ENCODE results near the gene RFNG. TPM values are rescaled to one million over a fixed set of nuclear protein-coding genes. Genes with fewer than 3 reads are reported as not detected.

Gene RFNG
- total and polyA plus RNA-seq, 2 of the 13 experiments (the other 11 are each of a cell fraction or from before 2014, with no cell fraction given), result 61.4 to 64.0 TPM

GRCh38 chr17:82015311-82015971 lies 36.2 kb downstream of the RFNG start (continued):
- peak; percentile 67 for TF ChIP-seq FOXP4 (CRISPR knock-in tag; IDR thresholded peaks at IDR 0.05)
- peak; percentile 52; the same call in 1 of the 2 replicates for TF ChIP-seq RERE (CRISPR knock-in tag; IDR thresholded peaks at IDR 0.05; ENCODE audit: low read depth)
- TF ChIP-seq TFDP1 (CRISPR knock-in tag; IDR thresholded peaks at IDR 0.05; ENCODE audit: borderline replicate concordance), result peak; percentile 17; the same call in 1 of the 2 replicates
- TF ChIP-seq ZNF770 (CRISPR knock-in tag; IDR thresholded peaks at IDR 0.05), result 0 out of 2 replicates have a peak, but pooled peaks have one; percentile 12
- TF ChIP-seq ZNF20 (CRISPR knock-in tag; IDR thresholded peaks at IDR 0.05), result no peak
- TF ChIP-seq MYC (CRISPR knock-in tag; IDR thresholded peaks at IDR 0.05; ENCODE audit: borderline replicate concordance), result peak; percentile 39; the same call in 1 of the 2 replicates
- peak; percentile 87 for TF ChIP-seq ZNF687 (CRISPR knock-in tag; IDR thresholded peaks at IDR 0.05)
- peak; percentile 21; the same call in 1 of the 2 replicates for TF ChIP-seq DPF2 (CRISPR knock-in tag; IDR thresholded peaks at IDR 0.05; ENCODE audit: borderline replicate concordance, low read depth)
- no peak for TF ChIP-seq NFKBIZ (CRISPR knock-in tag; IDR thresholded peaks at IDR 0.05)
- TF ChIP-seq KDM2A (CRISPR knock-in tag; IDR thresholded peaks at IDR 0.05; ENCODE audit: borderline replicate concordance, low read depth), result peak; percentile 79; the same call in 1 of the 2 replicates
- TF ChIP-seq KDM6A (CRISPR knock-in tag; IDR thresholded peaks at IDR 0.05; ENCODE audit: low read depth), result no peak
- TF ChIP-seq XBP1 (CRISPR knock-in tag; IDR thresholded peaks at IDR 0.05), result no peak
